Activated CD4-positive, alpha-beta memory T cell treated with anti-CD3 and anti-CD28 coated beads for 36 hours (primary cell): ENCODE results near the gene LPCAT1. TPM values are rescaled to one million over a fixed set of nuclear protein-coding genes. Genes with fewer than 3 reads are reported as not detected.
"Not testable (repeated sequence)": the region's sequence is repeated elsewhere in the genome, so short reads cannot be mapped to it uniquely, and the experiment has no call there.

Experiments
- CTCF ChIA-PET: fragments of 350-600 bp; sonication (Branson Sonifier 250); formaldehyde crosslinking; loops from one replicate; lab custom pipeline; 2021; ENCODE audit warnings: antibody characterized with exemption, inconsistent platforms; lab: Charles Lee
- POLR2A ChIA-PET: fragments of 350-600 bp; sonication (Branson Sonifier 250); formaldehyde crosslinking; loops from one replicate; lab custom pipeline; 2021; ENCODE audit warnings: antibody characterized with exemption; lab: Charles Lee
- DNase-seq: peaks from one replicate; pipeline ENCODE4 v3.0.0-alpha.2; 2020
- H3K27ac Mint-ChIP-seq: one replicate; pipeline ENCODE4 v1.8.0; 2021; ENCODE audit warnings: mixed read lengths
- H3K27me3 Mint-ChIP-seq: one replicate; pipeline ENCODE4 v1.8.0; 2021; ENCODE audit warnings: mixed read lengths
- H3K36me3 Mint-ChIP-seq: one replicate; pipeline ENCODE4 v1.8.0; 2021; ENCODE audit warnings: mixed read lengths
- H3K4me1 Mint-ChIP-seq: one replicate; pipeline ENCODE4 v1.8.0; 2021; ENCODE audit warnings: low read depth, mixed read lengths
- H3K4me3 Mint-ChIP-seq: one replicate; pipeline ENCODE4 v1.8.0; 2021; ENCODE audit warnings: mild to moderate bottlenecking, mixed read lengths
- H3K9me3 Mint-ChIP-seq: one replicate; pipeline ENCODE4 v1.8.0; 2021; ENCODE audit warnings: mixed read lengths
- intact Hi-C: fragments of 100-400 bp; cut with micrococcal nuclease; formaldehyde crosslinking; loops from one replicate; pipeline ENCODE4 v1.15.1; 2023
- total RNA-seq, 2 experiments: library from RNA; stranded (reverse); gene quantifications; one replicate each; pipeline ENCODE4 v1.2.3, GENCODE V29; 2021

LPCAT1 gene
- total RNA-seq, 2 experiments from 2014 or later, result 48.4 to 51.4 TPM

GRCh38 chr5:1480806-1481205 lies 43.0 kb downstream of the LPCAT1 start:
- intact Hi-C loops, result no loop called here
- ChIA-PET POLR2A (no interaction called here), CTCF (interaction anchor here (0.6 to 2.8 kb wide), 11 partner anchors 9 to 308 kb away, joined by 3 to 31 read pairs (median 4); no protein-coding TSS in a partner anchor)
- no peak for DNase-seq
- H3K4me1 Mint-ChIP-seq, result no peaks in the 10 kb centered on the region
- no peaks in the 10 kb centered on the region for H3K27me3 Mint-ChIP-seq
- H3K9me3 Mint-ChIP-seq, result no peaks in the 10 kb centered on the region
- no peak overlapping the region for H3K4me3 Mint-ChIP-seq
- H3K27ac Mint-ChIP-seq, result no peak overlapping the region
- peaks cover 9% of the 10 kb centered on the region for H3K36me3 Mint-ChIP-seq

DNA sequence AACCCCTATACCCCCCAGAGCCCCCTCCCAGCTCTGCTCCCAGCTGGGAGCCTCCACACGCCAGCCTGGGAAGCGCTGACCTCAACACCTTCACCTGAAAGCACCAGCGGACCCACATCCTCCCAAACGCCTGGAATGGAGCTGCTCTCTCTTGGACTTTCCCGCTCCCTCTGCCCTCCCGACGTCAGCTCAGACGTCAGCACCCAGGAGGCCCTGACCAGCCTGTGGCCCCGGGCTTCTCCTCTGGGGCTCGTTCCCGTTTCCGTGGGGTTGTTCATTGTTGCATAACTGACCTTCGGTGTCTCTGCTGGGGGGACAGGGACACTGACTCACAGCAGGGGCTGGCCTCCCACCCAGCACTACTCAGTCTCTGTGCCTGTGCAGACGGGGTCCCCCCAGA lies 43.5 kb downstream of the LPCAT1 start:
- Mint-ChIP-seq H3K4me1 (no peaks in the 10 kb centered on the region), H3K27me3 (no peaks in the 10 kb centered on the region), H3K4me3 (no peak overlapping the region), H3K27ac (no peak overlapping the region), H3K9me3 (no peaks in the 10 kb centered on the region), H3K36me3 (peaks cover 9% of the 10 kb centered on the region)
- DNase-seq, result no peak
- intact Hi-C loops, result no loop called here
- ChIA-PET CTCF (interaction anchor here (0.6 to 2.8 kb wide), 15 partner anchors 9 to 307 kb away, joined by 3 to 31 read pairs (median 4); no protein-coding TSS in a partner anchor), POLR2A (no interaction called here)

- CTCF ChIA-PET, result interaction anchor here (0.6 to 2.8 kb wide), 14 partner anchors 10 to 307 kb away, joined by 3 to 31 read pairs (median 4); no protein-coding TSS in a partner anchor
- Mint-ChIP-seq H3K9me3 (no peaks in the 10 kb centered on the region), H3K4me1 (no peaks in the 10 kb centered on the region), H3K36me3 (peaks cover 10% of the 10 kb centered on the region), H3K4me3 (no peak overlapping the region), H3K27me3 (no peaks in the 10 kb centered on the region), H3K27ac (no peak overlapping the region)
- POLR2A ChIA-PET, result no interaction called here
- intact Hi-C loops, result loop anchor here (2.0 kb wide), 1 partner anchor 161 kb away; no protein-coding TSS in a partner anchor
- peak; percentile 55 for DNase-seq
Observed at GRCh38 chr5:1479581-1480188, 44.1 kb downstream of the LPCAT1 start.

GRCh38 chr5:1479066-1479465 lies 44.7 kb downstream of the LPCAT1 start:
- DNase-seq, result no peak
- POLR2A ChIA-PET, result no interaction called here
- CTCF ChIA-PET, result interaction anchor here (0.5 to 2.8 kb wide), 6 partner anchors 9 to 166 kb away, joined by 3 to 31 read pairs (median 4); no protein-coding TSS in a partner anchor
- intact Hi-C loops, result loop anchor here (2.0 kb wide), 1 partner anchor 162 kb away; no protein-coding TSS in a partner anchor
- no peak overlapping the region for H3K4me3 Mint-ChIP-seq
- no peak overlapping the region for H3K27ac Mint-ChIP-seq
- no peaks in the 10 kb centered on the region for H3K9me3 Mint-ChIP-seq
- no peaks in the 10 kb centered on the region for H3K4me1 Mint-ChIP-seq
- no peaks in the 10 kb centered on the region for H3K27me3 Mint-ChIP-seq
- H3K36me3 Mint-ChIP-seq, result peaks cover 15% of the 10 kb centered on the region

- intact Hi-C loops, result loop anchor here (2.0 kb wide), 1 partner anchor 162 kb away; no protein-coding TSS in a partner anchor
- Mint-ChIP-seq H3K9me3 (no peaks in the 10 kb centered on the region), H3K4me3 (no peak overlapping the region), H3K4me1 (no peaks in the 10 kb centered on the region), H3K36me3 (peaks cover 19% of the 10 kb centered on the region), H3K27ac (no peak overlapping the region), H3K27me3 (no peaks in the 10 kb centered on the region)
- DNase-seq, result no peak
- ChIA-PET POLR2A (no interaction called here), CTCF (interaction anchor here (0.5 to 2.8 kb wide), 5 partner anchors 12 to 167 kb away, joined by 3 to 31 read pairs (median 3); no protein-coding TSS in a partner anchor)
Observed at GRCh38 chr5:1478271-1479035, 45.3 kb downstream of the LPCAT1 start.

- no peak for DNase-seq
- H3K27ac Mint-ChIP-seq, result no peak overlapping the region
- H3K4me1 Mint-ChIP-seq, result no peaks in the 10 kb centered on the region
- ChIA-PET CTCF (no interaction called here), POLR2A (no interaction called here)
- no peak overlapping the region for H3K4me3 Mint-ChIP-seq
- H3K9me3 Mint-ChIP-seq, result no peaks in the 10 kb centered on the region
- no peaks in the 10 kb centered on the region for H3K27me3 Mint-ChIP-seq
- H3K36me3 Mint-ChIP-seq, result peaks cover 25% of the 10 kb centered on the region
- intact Hi-C loops, result no loop called here
Observed at GRCh38 chr5:1477341-1477740, 46.4 kb downstream of the LPCAT1 start.

DNA sequence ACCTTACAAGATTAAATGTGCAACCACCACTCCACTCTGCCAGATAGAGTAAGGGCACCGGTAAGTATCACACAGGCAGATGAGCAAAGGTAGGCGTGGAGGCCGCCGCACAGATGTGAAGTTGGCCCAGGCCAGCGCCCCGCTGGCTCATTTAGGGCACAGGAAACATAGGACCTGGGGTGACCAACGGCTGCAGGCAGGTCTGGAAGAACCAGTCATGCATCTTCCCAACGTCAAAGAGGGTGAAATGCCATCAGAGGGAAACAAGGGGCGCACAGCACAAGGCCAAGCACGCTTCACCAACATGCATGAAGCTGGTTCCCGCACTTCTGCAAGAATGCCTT lies 46.8 kb downstream of the LPCAT1 start:
- intact Hi-C loops, result no loop called here
- Mint-ChIP-seq H3K27ac (no peak overlapping the region), H3K36me3 (peaks cover 24% of the 10 kb centered on the region), H3K4me1 (no peaks in the 10 kb centered on the region), H3K9me3 (no peaks in the 10 kb centered on the region), H3K4me3 (no peak overlapping the region), H3K27me3 (no peaks in the 10 kb centered on the region)
- no peak for DNase-seq
- ChIA-PET CTCF (no interaction called here), POLR2A (no interaction called here)

- Mint-ChIP-seq H3K27me3 (no peaks in the 10 kb centered on the region), H3K9me3 (no peaks in the 10 kb centered on the region), H3K36me3 (peaks cover 28% of the 10 kb centered on the region), H3K27ac (no peak overlapping the region), H3K4me1 (no peaks in the 10 kb centered on the region), H3K4me3 (no peak overlapping the region)
- DNase-seq, result no peak
- intact Hi-C loops, result no loop called here
- ChIA-PET POLR2A (no interaction called here), CTCF (interaction anchor here (1.1 kb wide), 1 partner anchor 169 kb away, joined by 4 read pairs; no protein-coding TSS in a partner anchor)
Observed at GRCh38 chr5:1476181-1476966, 47.4 kb downstream of the LPCAT1 start.

GRCh38 chr5:1475544-1475900 lies 48.2 kb downstream of the LPCAT1 start:
- peaks cover 28% of the 10 kb centered on the region for H3K36me3 Mint-ChIP-seq
- DNase-seq, H3K27me3 Mint-ChIP-seq, intact Hi-C loops, H3K4me3 Mint-ChIP-seq, H3K4me1 Mint-ChIP-seq, H3K27ac Mint-ChIP-seq, H3K9me3 Mint-ChIP-seq, POLR2A ChIA-PET: not testable (repeated sequence)
- CTCF ChIA-PET, result interaction anchor here (1.1 kb wide), 1 partner anchor 170 kb away, joined by 4 read pairs; no protein-coding TSS in a partner anchor

DNA sequence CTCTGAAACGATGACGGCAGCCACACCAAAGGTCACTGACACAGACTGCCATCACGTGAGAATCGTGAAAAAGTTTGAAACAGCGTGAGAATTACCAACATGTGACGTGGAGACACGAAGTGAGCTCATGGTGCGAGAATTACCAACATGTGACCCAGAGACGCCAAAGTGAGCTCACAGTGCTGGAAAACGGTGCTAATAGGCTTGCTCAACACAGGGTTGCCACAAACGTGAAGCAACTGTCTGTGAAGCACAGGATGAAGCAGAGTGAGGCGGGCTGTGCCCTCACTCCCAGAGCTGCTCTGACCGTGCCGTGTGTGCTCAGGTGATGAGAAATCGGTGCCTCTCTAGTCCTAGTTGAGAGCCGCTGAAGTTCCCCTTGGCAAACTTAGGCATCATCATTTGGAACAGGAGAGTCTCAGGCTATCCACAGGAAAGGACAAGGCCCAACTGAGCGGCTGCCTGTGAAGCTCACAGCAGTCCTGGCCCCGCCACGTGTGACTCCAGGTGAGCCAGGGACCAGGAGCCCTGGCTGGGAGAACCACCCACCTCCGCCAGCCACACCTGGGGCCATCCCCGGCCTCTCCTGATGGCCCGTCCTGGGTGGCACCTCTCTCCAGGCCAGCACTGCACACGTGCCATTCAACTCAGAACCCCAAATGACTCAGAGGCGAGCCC lies 48.8 kb downstream of the LPCAT1 start:
- no peak for DNase-seq
- ChIA-PET CTCF (interaction anchor here (1.1 to 1.3 kb wide), 2 partner anchors 170 to 171 kb away, joined by 4 read pairs; no protein-coding TSS in a partner anchor), POLR2A (no interaction called here)
- Mint-ChIP-seq H3K36me3 (peaks cover 28% of the 10 kb centered on the region), H3K4me1 (no peaks in the 10 kb centered on the region), H3K27ac (no peak overlapping the region), H3K4me3 (no peak overlapping the region), H3K9me3 (no peaks in the 10 kb centered on the region), H3K27me3 (no peaks in the 10 kb centered on the region)
- intact Hi-C loops, result no loop called here

DNA sequence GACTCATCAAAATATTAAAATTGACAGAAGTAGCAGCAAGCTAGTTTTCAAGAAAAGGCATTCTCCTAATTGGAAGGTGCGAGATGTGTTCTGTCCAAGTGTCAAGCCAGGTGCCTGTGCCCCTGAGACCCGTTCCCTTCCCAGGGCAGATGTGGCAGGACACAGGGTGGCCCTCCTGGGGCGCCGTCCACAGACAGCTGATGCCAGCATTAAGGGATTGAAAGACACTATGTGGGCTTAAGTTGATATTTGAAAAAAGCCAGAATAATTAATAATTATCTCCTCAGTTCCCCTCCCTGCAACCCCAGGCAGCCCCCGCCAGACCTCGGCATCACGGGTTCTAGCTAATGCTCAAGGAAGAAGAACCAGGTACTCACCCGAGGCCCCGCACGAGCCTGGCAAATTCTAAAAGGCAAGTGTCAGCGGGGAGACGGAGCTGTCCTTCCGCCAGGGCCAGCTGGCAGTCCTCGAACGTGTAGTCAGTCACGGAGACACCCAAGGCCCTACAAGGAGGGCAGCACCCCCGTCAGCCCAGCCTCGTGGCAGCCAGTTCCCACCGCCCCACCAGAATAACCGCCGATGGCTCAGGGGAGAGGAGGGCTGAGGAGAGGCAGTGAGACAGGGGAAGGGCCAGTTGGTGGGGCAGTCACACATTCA lies 49.4 kb downstream of the LPCAT1 start:
- Mint-ChIP-seq H3K4me3 (no peak overlapping the region), H3K27ac (no peak overlapping the region), H3K27me3 (no peaks in the 10 kb centered on the region), H3K9me3 (no peaks in the 10 kb centered on the region), H3K4me1 (no peaks in the 10 kb centered on the region), H3K36me3 (peaks cover 28% of the 10 kb centered on the region)
- ChIA-PET POLR2A (no interaction called here), CTCF (interaction anchor here (1.3 kb wide), 1 partner anchor 171 kb away, joined by 4 read pairs; no protein-coding TSS in a partner anchor)
- DNase-seq, result no peak
- intact Hi-C loops, result no loop called here
